Measurements from ENCODE around the gene GPR31. TPM values are rescaled to one million over a fixed set of nuclear protein-coding genes. Genes with fewer than 3 reads are reported as not detected.

The GPR31 gene
- total and polyA plus RNA-seq, 2 of the 4 experiments (the other 2 are of a cell fraction) = not detected

DNA sequence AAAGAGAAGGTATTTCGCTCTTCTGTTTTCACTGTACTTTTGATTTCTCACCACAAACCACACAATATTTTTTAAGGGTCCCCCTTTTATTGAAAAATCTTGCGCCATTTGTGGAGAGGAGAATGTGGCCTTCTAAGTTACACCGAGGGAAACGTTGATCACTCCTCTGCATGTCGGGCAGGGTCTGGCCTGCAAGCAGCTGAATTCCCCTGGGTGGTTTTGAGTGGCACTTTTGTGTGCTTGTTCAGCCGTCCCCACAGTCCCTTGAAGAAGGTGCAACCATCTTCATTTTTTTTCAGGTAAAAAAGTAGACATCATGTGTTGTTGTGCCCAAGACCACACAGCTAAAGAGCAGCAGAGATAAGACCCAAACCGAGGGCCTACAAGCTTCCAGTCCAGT, 6.1 kb downstream of the GPR31 start:
- Histone ChIP-seq H3K9me3 (ENCODE audit: control insufficient read depth, insufficient read depth, low read length) (peaks cover 12% of the 10 kb centered on the region; the same call in 1 of the 2 replicates), H2BK120ac (ENCODE audit: low read depth, low read length) (no peak overlapping the region), H3K4me2 (ENCODE audit: low read depth, low read length) (no peak overlapping the region), H3K23ac (ENCODE audit: low read depth, low read length) (no peak overlapping the region), H4K91ac (ENCODE audit: insufficient read depth, low read depth, low read length) (no peak overlapping the region), H3K27me3 (ENCODE audit: control insufficient read depth, insufficient read depth, low read length) (no peaks in the 10 kb centered on the region), H4K20me1 (ENCODE audit: insufficient read depth, low read length) (no peaks in the 10 kb centered on the region), H4K8ac (ENCODE audit: low read depth in 2 of 2, low read length in 2 of 2) (no peak overlapping the region), H3K56ac (ENCODE audit: extremely low read depth, insufficient read depth, low read length) (no peak overlapping the region), H3K4me3 (ENCODE audit: insufficient read depth, low read depth, low read length) (no peak overlapping the region), H3K4ac (ENCODE audit: low read depth, low read length) (no peak overlapping the region), H4K5ac (ENCODE audit: low read depth, low read length) (no peak overlapping the region), H2BK15ac (ENCODE audit: low read depth, low read length) (no peak overlapping the region), H3K14ac (replicated peaks; ENCODE audit: low read depth, low read length) (no peak overlapping the region), H2AK5ac (ENCODE audit: low read depth, low read length) (no peak overlapping the region), H3K27ac (ENCODE audit: insufficient read depth, low read length) (no peak overlapping the region), H3K36me3 (ENCODE audit: control insufficient read depth, insufficient read depth, low read length) (no peaks in the 10 kb centered on the region), H3K9me1 (ENCODE audit: insufficient read depth, low read length) (no peaks in the 10 kb centered on the region), H2AFZ (replicated peaks; ENCODE audit: low read length, poor library complexity) (no peak overlapping the region), H2AK9ac (replicated peaks; ENCODE audit: low read depth, low read length, poor library complexity) (no peak overlapping the region), H3K9ac (ENCODE audit: low read depth, low read length) (no peak overlapping the region), H3K18ac (ENCODE audit: low read depth, low read length) (no peak overlapping the region), H3K4me1 (ENCODE audit: control insufficient read depth, insufficient read depth, low read length) (no peaks in the 10 kb centered on the region), H3K79me1 (ENCODE audit: low read depth in 1 of 2, low read length in 2 of 2) (no peaks in the 10 kb centered on the region), H2BK20ac (ENCODE audit: low read depth, low read length) (no peak overlapping the region), H2BK5ac (ENCODE audit: low read depth, low read length, poor library complexity, severe bottlenecking) (no peak overlapping the region)
- ChIA-PET CTCF (no interaction called here), POLR2A (ENCODE audit: unreplicated experiment) (no interaction called here)
- BruUV-seq (replicated peaks) = no TSS peak
- TF ChIP-seq RFX5 (IDR thresholded peaks at IDR 0.05; ENCODE audit: low read depth, low read length) (no peak), SMC3 (IDR thresholded peaks at IDR 0.05; ENCODE audit: low read depth, low read length) (no peak), POLR2A (IDR thresholded peaks at IDR 0.05; ENCODE audit: low read depth, low read length) (no peak), RAD21 (IDR thresholded peaks at IDR 0.05; ENCODE audit: low read length) (no peak), NFE2L2 (IDR thresholded peaks at IDR 0.05; ENCODE audit: low read depth, low read length) (no peak), MAZ (IDR thresholded peaks at IDR 0.05; ENCODE audit: borderline replicate concordance, low read depth, low read length) (no peak), CEBPB (IDR thresholded peaks at IDR 0.05; ENCODE audit: low read depth, low read length) (no peak), BHLHE40 (IDR thresholded peaks at IDR 0.05; ENCODE audit: low read depth, low read length) (no peak), MXI1 (IDR thresholded peaks at IDR 0.05; ENCODE audit: borderline replicate concordance, low read depth, low read length) (no peak), RCOR1 (IDR thresholded peaks at IDR 0.05; ENCODE audit: insufficient replicate concordance, low read length) (no peak), MAFK (IDR thresholded peaks at IDR 0.05; ENCODE audit: low read depth, low read length) (no peak), FOS (IDR thresholded peaks at IDR 0.05; ENCODE audit: low read depth, low read length) (no peak), CHD1 (IDR thresholded peaks at IDR 0.05; ENCODE audit: low read depth, low read length) (no peak)
- TF ChIP-seq, protein P1, sequence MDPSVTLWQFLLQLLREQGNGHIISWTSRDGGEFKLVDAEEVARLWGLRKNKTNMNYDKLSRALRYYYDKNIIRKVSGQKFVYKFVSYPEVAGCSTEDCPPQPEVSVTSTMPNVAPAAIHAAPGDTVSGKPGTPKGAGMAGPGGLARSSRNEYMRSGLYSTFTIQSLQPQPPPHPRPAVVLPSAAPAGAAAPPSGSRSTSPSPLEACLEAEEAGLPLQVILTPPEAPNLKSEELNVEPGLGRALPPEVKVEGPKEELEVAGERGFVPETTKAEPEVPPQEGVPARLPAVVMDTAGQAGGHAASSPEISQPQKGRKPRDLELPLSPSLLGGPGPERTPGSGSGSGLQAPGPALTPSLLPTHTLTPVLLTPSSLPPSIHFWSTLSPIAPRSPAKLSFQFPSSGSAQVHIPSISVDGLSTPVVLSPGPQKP (IDR thresholded peaks at IDR 0.05; ENCODE audit: borderline replicate concordance, low read depth, low read length) = no peak
- TF ChIP-seq, protein P2, sequence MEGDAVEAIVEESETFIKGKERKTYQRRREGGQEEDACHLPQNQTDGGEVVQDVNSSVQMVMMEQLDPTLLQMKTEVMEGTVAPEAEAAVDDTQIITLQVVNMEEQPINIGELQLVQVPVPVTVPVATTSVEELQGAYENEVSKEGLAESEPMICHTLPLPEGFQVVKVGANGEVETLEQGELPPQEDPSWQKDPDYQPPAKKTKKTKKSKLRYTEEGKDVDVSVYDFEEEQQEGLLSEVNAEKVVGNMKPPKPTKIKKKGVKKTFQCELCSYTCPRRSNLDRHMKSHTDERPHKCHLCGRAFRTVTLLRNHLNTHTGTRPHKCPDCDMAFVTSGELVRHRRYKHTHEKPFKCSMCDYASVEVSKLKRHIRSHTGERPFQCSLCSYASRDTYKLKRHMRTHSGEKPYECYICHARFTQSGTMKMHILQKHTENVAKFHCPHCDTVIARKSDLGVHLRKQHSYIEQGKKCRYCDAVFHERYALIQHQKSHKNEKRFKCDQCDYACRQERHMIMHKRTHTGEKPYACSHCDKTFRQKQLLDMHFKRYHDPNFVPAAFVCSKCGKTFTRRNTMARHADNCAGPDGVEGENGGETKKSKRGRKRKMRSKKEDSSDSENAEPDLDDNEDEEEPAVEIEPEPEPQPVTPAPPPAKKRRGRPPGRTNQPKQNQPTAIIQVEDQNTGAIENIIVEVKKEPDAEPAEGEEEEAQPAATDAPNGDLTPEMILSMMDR (conservative IDR thresholded peaks at IDR 0.05; ENCODE audit: low read depth, low read length) = no peak
- TF ChIP-seq, protein P3, sequence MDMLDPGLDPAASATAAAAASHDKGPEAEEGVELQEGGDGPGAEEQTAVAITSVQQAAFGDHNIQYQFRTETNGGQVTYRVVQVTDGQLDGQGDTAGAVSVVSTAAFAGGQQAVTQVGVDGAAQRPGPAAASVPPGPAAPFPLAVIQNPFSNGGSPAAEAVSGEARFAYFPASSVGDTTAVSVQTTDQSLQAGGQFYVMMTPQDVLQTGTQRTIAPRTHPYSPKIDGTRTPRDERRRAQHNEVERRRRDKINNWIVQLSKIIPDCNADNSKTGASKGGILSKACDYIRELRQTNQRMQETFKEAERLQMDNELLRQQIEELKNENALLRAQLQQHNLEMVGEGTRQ (IDR thresholded peaks at IDR 0.05; ENCODE audit: low read depth, low read length) = no peak
- ATAC-seq (ENCODE audit: low read depth) (no peak), DNase-seq (no peak)
- dilution Hi-C loops (cut with HindIII; ENCODE audit: low sequenced_read_pairs, unreplicated experiment) = no loop called here
- in situ Hi-C loops (cut with MboI; ENCODE audit: low sequenced_read_pairs) = no loop called here
- intact Hi-C loops (cut with micrococcal nuclease) = no loop called here
- WGBS, 2 experiments (ENCODE audit: extremely low coverage in 2 of 2, insufficient read length in 1 of 2) = 20% methylated on average over 1 of the region's 7 CpGs; no CpG with 5 or more reads in 1 of the 2 experiments
